Loucy (cell line): Measurements from ENCODE around the gene CRTAC1.

Experiments used
- H2AFZ ChIP-seq: fragments of 200-600 bp; sonication (generic); 2 replicates; pipeline ENCODE4 v1.6.0; 2016; ENCODE audit warnings: antibody characterized with exemption, mild to moderate bottlenecking, low read length, moderate library complexity
- H3F3A ChIP-seq: fragments of 200-600 bp; 2 replicates; pipeline ENCODE4 v1.6.0; 2016; ENCODE audit warnings: antibody characterized with exemption, low read depth, mild to moderate bottlenecking
- H3K27me3 ChIP-seq: fragments of 200-600 bp; sonication (generic); 2 replicates; pipeline ENCODE4 v1.6.1; 2014; ENCODE audit warnings: low read length, mild to moderate bottlenecking; ENCODE audit not compliant: insufficient read depth, poor library complexity, severe bottlenecking
- H3K36me3 ChIP-seq: fragments of 200-600 bp; sonication (generic); 2 replicates; pipeline ENCODE4 v1.6.1; 2016; ENCODE audit warnings: low read length; ENCODE audit not compliant: insufficient read depth
- H3K4me1 ChIP-seq: fragments of 200-600 bp; sonication (generic); 2 replicates; pipeline ENCODE4 v1.5.1; 2014; ENCODE audit warnings: low read length, mild to moderate bottlenecking; ENCODE audit not compliant: insufficient read depth, poor library complexity, severe bottlenecking
- H3K4me2 ChIP-seq: fragments of 200-600 bp; sonication (generic); 2 replicates; pipeline ENCODE4 v1.6.0; 2014; ENCODE audit warnings: antibody characterized with exemption, low read length, low read depth, mild to moderate bottlenecking; ENCODE audit not compliant: poor library complexity, severe bottlenecking
- H3K4me3 ChIP-seq: fragments of 200-600 bp; sonication (generic); 2 replicates; pipeline ENCODE4 v1.5.1; 2014; ENCODE audit warnings: low read length, mild to moderate bottlenecking, mixed read lengths; ENCODE audit not compliant: poor library complexity, severe bottlenecking
- H3K79me2 ChIP-seq: fragments of 200-600 bp; sonication (generic); 2 replicates; pipeline ENCODE4 v1.6.1; 2014; ENCODE audit warnings: low read length; ENCODE audit not compliant: insufficient read depth
- H3K9ac ChIP-seq: fragments of 200-600 bp; sonication (generic); 2 replicates; pipeline ENCODE4 v1.6.0; 2014; ENCODE audit warnings: mild to moderate bottlenecking, low read depth, low read length, moderate library complexity; ENCODE audit not compliant: poor library complexity, severe bottlenecking
- H3K9me2 ChIP-seq: fragments of 200-600 bp; sonication (generic); replicated peaks from 2 replicates; pipeline ENCODE4 v1.6.1; 2016; ENCODE audit warnings: low read depth, low read length, mixed read lengths
- H3K9me3 ChIP-seq: fragments of 200-600 bp; sonication (generic); 2 replicates; pipeline ENCODE4 v1.6.1; 2014; ENCODE audit warnings: mild to moderate bottlenecking, antibody characterized with exemption, low read length, low read depth; ENCODE audit not compliant: insufficient read depth
- H4K20me1 ChIP-seq: fragments of 200-600 bp; sonication (generic); 2 replicates; pipeline ENCODE4 v1.6.0; 2014; ENCODE audit warnings: antibody characterized with exemption, low read length, mild to moderate bottlenecking; ENCODE audit not compliant: insufficient read depth, poor library complexity, severe bottlenecking
- EZH2phosphoT487 ChIP-seq: fragments of 200-600 bp; IDR thresholded peaks from 2 replicates; pipeline ENCODE4 v1.6.1; 2018; ENCODE audit warnings: antibody characterized with exemption, mild to moderate bottlenecking, moderate library complexity, borderline replicate concordance
- TF ChIP-seq, protein P1 (sequence below): fragments of 200-600 bp; sonication (generic); conservative IDR thresholded peaks from 2 replicates; pipeline ENCODE4 v1.5.1; 2014; ENCODE audit warnings: mild to moderate bottlenecking, antibody characterized with exemption, low read length

CRTAC1 gene

DNA sequence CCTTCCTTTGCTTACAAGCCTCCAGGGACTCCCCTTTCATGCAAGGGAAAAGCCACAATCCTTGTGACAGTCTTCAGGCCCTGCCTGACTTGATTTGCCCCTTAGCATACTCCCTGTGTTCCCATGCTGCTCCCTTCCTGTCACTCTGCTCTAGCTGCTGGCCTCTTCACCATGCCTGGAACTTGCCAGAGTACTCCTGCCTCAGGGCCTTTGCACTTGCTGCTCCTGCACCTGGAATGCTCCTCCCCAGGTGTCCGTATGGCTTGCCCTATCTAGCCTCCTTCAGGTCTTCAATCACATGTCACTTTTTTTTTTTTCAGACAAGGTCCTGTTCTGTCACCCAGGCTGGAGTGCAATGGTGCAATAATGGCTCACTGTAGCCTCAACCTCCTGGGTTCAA, 203.5 kb downstream of the CRTAC1 start:
- H3K9ac ChIP-seq, result no peak overlapping the region
- no peaks in the 10 kb centered on the region for H3K79me2 ChIP-seq
- H3K9me2 ChIP-seq, result no peaks in the 10 kb centered on the region
- H4K20me1 ChIP-seq, result no peaks in the 10 kb centered on the region
- H3K36me3 ChIP-seq, result no peaks in the 10 kb centered on the region
- H2AFZ ChIP-seq, result no peak overlapping the region
- H3K27me3 ChIP-seq, result no peaks in the 10 kb centered on the region
- no peaks in the 10 kb centered on the region for H3K9me3 ChIP-seq
- H3K4me3 ChIP-seq, result no peak overlapping the region
- H3F3A ChIP-seq, result no peaks in the 10 kb centered on the region
- no peaks in the 10 kb centered on the region for H3K4me1 ChIP-seq
- TF ChIP-seq, protein P1, sequence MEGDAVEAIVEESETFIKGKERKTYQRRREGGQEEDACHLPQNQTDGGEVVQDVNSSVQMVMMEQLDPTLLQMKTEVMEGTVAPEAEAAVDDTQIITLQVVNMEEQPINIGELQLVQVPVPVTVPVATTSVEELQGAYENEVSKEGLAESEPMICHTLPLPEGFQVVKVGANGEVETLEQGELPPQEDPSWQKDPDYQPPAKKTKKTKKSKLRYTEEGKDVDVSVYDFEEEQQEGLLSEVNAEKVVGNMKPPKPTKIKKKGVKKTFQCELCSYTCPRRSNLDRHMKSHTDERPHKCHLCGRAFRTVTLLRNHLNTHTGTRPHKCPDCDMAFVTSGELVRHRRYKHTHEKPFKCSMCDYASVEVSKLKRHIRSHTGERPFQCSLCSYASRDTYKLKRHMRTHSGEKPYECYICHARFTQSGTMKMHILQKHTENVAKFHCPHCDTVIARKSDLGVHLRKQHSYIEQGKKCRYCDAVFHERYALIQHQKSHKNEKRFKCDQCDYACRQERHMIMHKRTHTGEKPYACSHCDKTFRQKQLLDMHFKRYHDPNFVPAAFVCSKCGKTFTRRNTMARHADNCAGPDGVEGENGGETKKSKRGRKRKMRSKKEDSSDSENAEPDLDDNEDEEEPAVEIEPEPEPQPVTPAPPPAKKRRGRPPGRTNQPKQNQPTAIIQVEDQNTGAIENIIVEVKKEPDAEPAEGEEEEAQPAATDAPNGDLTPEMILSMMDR, result no peak
- TF ChIP-seq EZH2phosphoT487, result no peak
- H3K4me2 ChIP-seq, result no peak overlapping the region

DNA sequence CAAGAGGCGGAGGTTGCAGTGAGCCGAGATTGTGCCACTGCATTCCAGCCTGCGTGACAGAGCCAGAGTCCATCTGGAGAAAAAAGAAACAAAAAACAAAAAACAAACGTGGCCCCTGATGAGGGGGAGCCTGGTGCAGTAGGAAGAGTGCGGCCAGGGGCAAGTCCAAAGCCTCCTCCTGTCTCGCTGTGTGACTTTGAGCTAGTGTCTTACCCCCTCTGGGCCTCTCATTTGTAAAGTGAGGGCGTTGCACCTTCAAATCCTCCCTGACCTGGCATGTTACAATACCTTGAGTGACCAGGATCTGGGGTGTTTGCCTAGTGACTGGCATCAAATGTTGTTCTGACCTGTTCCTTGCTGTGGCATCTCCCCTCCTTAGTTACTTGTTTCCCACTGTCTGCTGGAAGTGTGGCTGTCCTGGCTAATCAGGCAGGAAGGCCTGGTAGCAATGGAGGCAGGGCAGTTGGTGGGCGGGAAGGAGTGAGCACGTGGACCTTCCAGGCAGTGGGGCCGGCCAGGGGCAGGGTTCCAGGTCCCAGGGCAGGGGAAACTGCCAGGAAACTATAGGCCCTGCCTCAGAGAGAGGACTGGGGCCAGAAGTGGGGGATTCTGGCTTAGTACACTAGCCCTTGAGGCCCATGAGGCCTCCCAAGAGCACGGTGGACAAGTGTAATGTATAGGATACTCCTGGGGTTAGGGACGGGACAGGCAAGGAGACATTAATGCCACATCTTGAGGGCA, 205.2 kb downstream of the CRTAC1 start:
- H3K4me3 ChIP-seq, result no peak overlapping the region
- no peak overlapping the region for H2AFZ ChIP-seq
- no peaks in the 10 kb centered on the region for H4K20me1 ChIP-seq
- no peaks in the 10 kb centered on the region for H3K27me3 ChIP-seq
- H3F3A ChIP-seq, result no peaks in the 10 kb centered on the region
- H3K9me3 ChIP-seq, result no peaks in the 10 kb centered on the region
- H3K9ac ChIP-seq, result no peak overlapping the region
- no peaks in the 10 kb centered on the region for H3K79me2 ChIP-seq
- H3K4me1 ChIP-seq, result no peaks in the 10 kb centered on the region
- no peak overlapping the region for H3K4me2 ChIP-seq
- H3K9me2 ChIP-seq, result no peaks in the 10 kb centered on the region
- H3K36me3 ChIP-seq, result no peaks in the 10 kb centered on the region
- no peak for TF ChIP-seq EZH2phosphoT487
- TF ChIP-seq, protein P1, result no peak

DNA sequence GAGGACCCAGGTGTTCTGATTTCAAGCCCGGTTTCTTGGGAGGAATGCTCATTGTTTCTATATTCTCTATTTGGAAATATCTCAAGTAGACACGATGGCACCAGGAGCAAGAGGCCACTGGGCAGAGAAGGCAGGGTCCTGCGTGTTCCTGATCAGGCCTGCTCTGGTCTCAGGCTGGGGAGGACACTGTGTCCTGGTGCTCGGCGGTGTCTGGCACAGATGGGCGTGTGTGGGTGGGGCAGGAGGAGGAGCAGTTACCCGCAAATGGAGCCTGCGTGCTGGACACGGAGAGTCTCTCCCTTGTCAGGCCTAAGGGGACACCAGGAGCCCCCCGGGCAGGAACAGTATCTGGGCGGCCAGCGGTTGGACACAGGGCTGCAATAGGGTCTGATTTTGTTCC, 206.7 kb downstream of the CRTAC1 start:
- no peaks in the 10 kb centered on the region for H4K20me1 ChIP-seq
- no peak overlapping the region for H3K4me2 ChIP-seq
- no peak overlapping the region for H2AFZ ChIP-seq
- H3F3A ChIP-seq, result no peaks in the 10 kb centered on the region
- H3K27me3 ChIP-seq, result no peaks in the 10 kb centered on the region
- H3K36me3 ChIP-seq, result no peaks in the 10 kb centered on the region
- TF ChIP-seq EZH2phosphoT487, result no peak
- TF ChIP-seq, protein P1, result no peak
- no peaks in the 10 kb centered on the region for H3K79me2 ChIP-seq
- no peaks in the 10 kb centered on the region for H3K9me2 ChIP-seq
- no peaks in the 10 kb centered on the region for H3K4me1 ChIP-seq
- no peak overlapping the region for H3K9ac ChIP-seq
- no peak overlapping the region for H3K4me3 ChIP-seq
- no peaks in the 10 kb centered on the region for H3K9me3 ChIP-seq
